HL-60 (cell line): ENCODE data around the gene STK32B.

Experiments used
- DNase-seq, 2 experiments: peaks; one replicate each; pipeline ENCODE4 v3.0.0-alpha.2; 2010 to 2020; ENCODE audit warnings: low read depth in 1 of 2, low spot score in 1 of 2
- H3K27ac ChIP-seq: fragments of 250-450 bp; sonication (Bioruptor Pico); replicated peaks from 2 replicates; pipeline ENCODE4 v1.5.1; 2020; ENCODE audit warnings: mild to moderate bottlenecking, moderate library complexity
- H3K27me3 ChIP-seq: fragments of 250-450 bp; sonication (Bioruptor Pico); 2 replicates; pipeline ENCODE4 v1.5.1; 2021; ENCODE audit warnings: mild to moderate bottlenecking, moderate library complexity; ENCODE audit not compliant: insufficient read depth, poor library complexity, severe bottlenecking
- H3K4me3 ChIP-seq: replicated peaks from 2 replicates; pipeline ENCODE4 v1.5.1; 2011; ENCODE audit warnings: mild to moderate bottlenecking, control low read depth, low read length; ENCODE audit not compliant: insufficient read depth
- GABPA ChIP-seq: IDR thresholded peaks from 2 replicates; pipeline ENCODE4 v1.6.1; 2012; ENCODE audit warnings: low read depth
- POLR2AphosphoS5 ChIP-seq: IDR thresholded peaks from 2 replicates; pipeline ENCODE4 v1.6.1; 2012; ENCODE audit warnings: low read depth
- REST ChIP-seq: IDR thresholded peaks from 2 replicates; pipeline ENCODE4 v1.6.1; 2012; ENCODE audit warnings: low read depth; ENCODE audit not compliant: insufficient replicate concordance
- SPI1 ChIP-seq: IDR thresholded peaks from 2 replicates; pipeline ENCODE4 v1.6.1; 2012; ENCODE audit warnings: low read depth, mild to moderate bottlenecking, borderline replicate concordance
- TF ChIP-seq, protein P1 (sequence below): IDR thresholded peaks from one replicate; pipeline ENCODE4 v1.5.1; 2011; ENCODE audit warnings: low read length, control low read depth, inconsistent platforms; ENCODE audit not compliant: insufficient read depth

Gene STK32B

DNA sequence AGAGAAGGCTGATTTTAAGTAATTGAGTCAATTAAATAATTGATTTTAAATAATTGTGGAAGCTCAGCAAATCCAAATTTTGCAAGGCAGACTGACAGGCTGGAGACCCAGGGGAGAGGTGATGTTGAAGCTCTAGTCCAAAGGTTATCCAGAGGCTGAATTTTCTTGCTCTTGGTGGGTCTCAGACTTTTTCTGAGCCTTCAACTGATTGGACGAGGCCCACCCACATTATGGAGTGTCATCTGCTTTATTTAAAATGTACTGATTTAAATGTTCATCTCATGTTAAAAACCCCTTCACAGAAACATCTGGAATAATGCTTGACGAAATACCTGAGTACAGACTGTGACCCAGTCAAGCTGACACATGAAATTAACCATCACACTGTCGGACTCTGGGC, 20.4 kb upstream of the STK32B start:
- H3K4me3 ChIP-seq: no peak overlapping the region
- no peak overlapping the region for H3K27ac ChIP-seq
- TF ChIP-seq REST (no peak), POLR2AphosphoS5 (no peak)
- TF ChIP-seq, protein P1, sequence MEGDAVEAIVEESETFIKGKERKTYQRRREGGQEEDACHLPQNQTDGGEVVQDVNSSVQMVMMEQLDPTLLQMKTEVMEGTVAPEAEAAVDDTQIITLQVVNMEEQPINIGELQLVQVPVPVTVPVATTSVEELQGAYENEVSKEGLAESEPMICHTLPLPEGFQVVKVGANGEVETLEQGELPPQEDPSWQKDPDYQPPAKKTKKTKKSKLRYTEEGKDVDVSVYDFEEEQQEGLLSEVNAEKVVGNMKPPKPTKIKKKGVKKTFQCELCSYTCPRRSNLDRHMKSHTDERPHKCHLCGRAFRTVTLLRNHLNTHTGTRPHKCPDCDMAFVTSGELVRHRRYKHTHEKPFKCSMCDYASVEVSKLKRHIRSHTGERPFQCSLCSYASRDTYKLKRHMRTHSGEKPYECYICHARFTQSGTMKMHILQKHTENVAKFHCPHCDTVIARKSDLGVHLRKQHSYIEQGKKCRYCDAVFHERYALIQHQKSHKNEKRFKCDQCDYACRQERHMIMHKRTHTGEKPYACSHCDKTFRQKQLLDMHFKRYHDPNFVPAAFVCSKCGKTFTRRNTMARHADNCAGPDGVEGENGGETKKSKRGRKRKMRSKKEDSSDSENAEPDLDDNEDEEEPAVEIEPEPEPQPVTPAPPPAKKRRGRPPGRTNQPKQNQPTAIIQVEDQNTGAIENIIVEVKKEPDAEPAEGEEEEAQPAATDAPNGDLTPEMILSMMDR: no peak
- DNase-seq: no peak
- no peaks in the 10 kb centered on the region for H3K27me3 ChIP-seq

DNA sequence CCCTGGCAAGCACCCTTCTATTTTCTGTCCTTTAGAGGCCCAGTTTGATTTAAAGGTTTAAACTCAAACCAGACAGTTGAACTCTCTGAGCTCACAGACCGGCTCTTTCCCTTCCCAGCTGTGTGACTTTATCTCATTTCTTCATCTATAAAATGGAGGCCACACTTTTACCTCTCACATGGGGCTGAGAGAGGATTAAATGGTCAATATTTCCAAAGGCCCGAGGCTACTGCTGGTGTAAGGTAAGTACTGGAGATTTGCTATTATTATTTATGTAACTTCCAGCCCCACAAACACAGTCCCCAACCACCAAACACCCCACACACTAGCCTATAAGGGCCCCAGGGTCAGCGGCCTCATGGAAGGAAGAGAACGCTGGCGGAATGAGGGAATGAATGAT, 18.5 kb upstream of the STK32B start:
- TF ChIP-seq SPI1: no peak
- TF ChIP-seq, protein P1: no peak
- TF ChIP-seq REST: no peak
- TF ChIP-seq POLR2AphosphoS5: no peak
- TF ChIP-seq GABPA: no peak
- no peak overlapping the region; the same call in 1 of the 2 replicates for H3K27ac ChIP-seq
- no peak overlapping the region for H3K4me3 ChIP-seq
- H3K27me3 ChIP-seq: no peaks in the 10 kb centered on the region
- no peak for DNase-seq

GRCh38 chr4:5033281-5033841, 17.9 kb upstream of the STK32B start:
- H3K27me3 ChIP-seq: no peaks in the 10 kb centered on the region
- H3K4me3 ChIP-seq: no peak overlapping the region
- TF ChIP-seq REST: no peak
- TF ChIP-seq, protein P1: no peak
- TF ChIP-seq POLR2AphosphoS5: no peak
- TF ChIP-seq SPI1: no peak
- TF ChIP-seq GABPA: no peak
- peak in 1 of 2 experiments; percentile 4 for DNase-seq
- peak overlapping the region; percentile 52 for H3K27ac ChIP-seq
